GM18951 (cell line): Measurements from ENCODE around the gene HDAC9.
"Not testable (repeated sequence)": the region's sequence is repeated elsewhere in the genome, so short reads cannot be mapped to it uniquely, and the experiment has no call there.

ENCODE experiments used
- POLR2A ChIP-seq: IDR thresholded peaks from 4 replicates; pipeline ENCODE4 v1.6.1; 2011; ENCODE audit warnings: mild to moderate bottlenecking; ENCODE audit not compliant: insufficient read length, insufficient read depth; ENCODE audit errors: extremely low read depth
- in situ Hi-C: fragments of 300-500 bp; cut with MboI; formaldehyde crosslinking; loops from one replicate; pipeline ENCODE4 v1.12.0; 2022; ENCODE audit warnings: low sequenced_read_pairs, mixed read lengths, inconsistent platforms; ENCODE audit not compliant: unreplicated experiment

HDAC9 gene

DNA sequence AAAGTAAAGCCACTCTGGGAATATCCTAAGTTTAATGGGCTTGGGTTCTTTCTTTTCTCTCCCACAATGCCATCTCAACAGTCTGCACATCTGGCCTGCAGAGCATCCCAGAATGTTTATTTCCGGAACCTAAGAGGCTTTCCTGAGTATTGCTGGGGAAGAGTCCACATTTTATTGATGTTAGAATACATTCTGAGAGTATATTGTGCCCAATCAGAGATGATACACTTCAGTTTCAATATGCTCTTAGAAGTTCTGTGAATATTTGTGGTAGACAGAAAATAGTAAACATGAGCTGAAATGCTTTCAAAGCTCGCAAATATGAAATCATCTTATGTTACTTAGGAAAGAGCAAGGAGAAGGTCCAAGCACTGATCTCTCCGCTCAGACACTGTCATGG is 421.3 kb downstream of the HDAC9 start:
- in situ Hi-C loops, result no loop called here
- TF ChIP-seq POLR2A, result no peak

DNA sequence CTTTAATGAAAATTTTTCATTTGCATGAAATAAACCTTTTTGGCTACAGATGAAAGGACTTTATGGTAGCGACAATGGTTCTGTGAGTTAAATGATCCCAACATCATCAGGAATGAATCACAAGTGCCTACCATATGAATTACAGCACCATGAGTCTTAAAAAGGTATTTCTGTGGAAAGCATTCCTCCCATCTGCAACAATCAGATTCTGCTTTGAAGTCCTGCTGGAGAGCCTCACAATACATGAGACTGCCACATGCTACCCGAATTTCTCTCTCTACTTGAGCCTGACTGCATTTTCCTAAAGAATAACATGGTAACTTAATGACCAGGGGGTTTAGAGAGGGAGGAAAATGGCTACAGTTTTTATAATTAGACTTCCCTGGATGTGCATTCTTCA is 431.6 kb downstream of the HDAC9 start:
- TF ChIP-seq POLR2A, result no peak
- in situ Hi-C loops, result no loop called here

- no peak for TF ChIP-seq POLR2A
- in situ Hi-C loops, result no loop called here
Measured at GRCh38 chr7:18936265-18936664, 440.7 kb downstream of the HDAC9 start.

GRCh38 chr7:18939771-18940592 is 444.4 kb downstream of the HDAC9 start:
- in situ Hi-C loops, result no loop called here
- TF ChIP-seq POLR2A, result no peak

- in situ Hi-C loops, result no loop called here
- TF ChIP-seq POLR2A, result no peak
Measured at GRCh38 chr7:18940593-18941134, 445.1 kb downstream of the HDAC9 start.

DNA sequence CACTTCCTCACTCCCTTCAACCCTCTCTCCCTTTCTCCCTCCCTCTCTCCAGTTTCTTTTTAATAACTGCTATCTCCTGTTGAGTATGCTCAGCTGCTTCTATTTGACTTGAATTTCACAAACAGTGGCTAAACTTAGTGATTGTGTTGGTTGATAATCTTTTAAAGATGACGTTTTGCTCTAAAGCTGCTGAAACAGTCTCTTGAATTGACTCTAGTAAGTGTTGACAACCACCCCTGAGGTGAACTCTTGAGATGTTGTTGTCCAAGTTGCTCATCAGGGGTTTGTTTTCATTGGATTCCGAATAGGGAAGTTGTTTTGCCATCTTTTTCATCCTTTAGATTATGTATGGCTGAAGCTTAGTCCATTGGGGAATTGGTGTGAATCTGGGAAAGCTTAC is 445.7 kb downstream of the HDAC9 start:
- no peak for TF ChIP-seq POLR2A
- in situ Hi-C loops, result no loop called here

DNA sequence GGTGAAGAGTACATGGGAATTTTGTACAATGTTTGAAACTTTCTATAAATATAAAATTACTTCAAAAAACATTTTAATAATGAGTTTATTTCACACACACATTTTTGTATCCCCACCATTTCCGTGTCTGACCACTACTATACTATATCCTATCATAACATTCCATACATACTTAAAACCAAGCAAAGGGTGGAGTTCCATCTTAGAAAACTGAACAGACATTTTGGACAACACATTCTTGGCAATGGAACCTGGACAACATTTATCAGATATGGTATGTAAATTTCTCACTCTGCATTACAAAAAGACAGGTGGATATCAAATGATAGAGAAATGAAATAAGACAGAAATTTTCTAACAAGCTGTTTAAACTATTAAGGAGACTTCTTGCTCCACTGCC is 453.0 kb downstream of the HDAC9 start:
- in situ Hi-C loops, result no loop called here
- no peak for TF ChIP-seq POLR2A

- TF ChIP-seq POLR2A, result no peak
- in situ Hi-C loops, result no loop called here
Measured at GRCh38 chr7:18952846-18953245, 457.3 kb downstream of the HDAC9 start.

DNA sequence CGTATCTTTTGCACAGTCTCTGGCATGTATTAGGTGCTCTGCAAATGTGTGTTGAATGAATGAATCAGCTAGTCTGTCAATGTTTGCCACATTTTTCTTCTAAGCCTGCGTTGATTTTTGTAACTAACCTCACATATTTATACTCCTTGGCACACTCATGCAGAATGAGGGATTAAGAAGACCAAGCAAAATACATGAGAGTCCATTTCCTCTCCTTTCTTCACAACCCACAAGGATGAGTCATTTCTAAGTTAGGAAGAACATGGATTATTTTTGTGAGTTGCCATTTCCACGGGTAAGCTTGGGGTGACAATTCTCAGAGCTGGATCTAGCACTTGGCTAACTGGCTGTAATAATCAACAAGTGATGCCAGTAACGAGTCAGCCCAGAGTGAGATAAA is 463.1 kb downstream of the HDAC9 start:
- TF ChIP-seq POLR2A, result no peak
- in situ Hi-C loops, result no loop called here

- no peak for TF ChIP-seq POLR2A
- in situ Hi-C loops, result no loop called here
Measured at GRCh38 chr7:18960725-18961124, 465.2 kb downstream of the HDAC9 start.

DNA sequence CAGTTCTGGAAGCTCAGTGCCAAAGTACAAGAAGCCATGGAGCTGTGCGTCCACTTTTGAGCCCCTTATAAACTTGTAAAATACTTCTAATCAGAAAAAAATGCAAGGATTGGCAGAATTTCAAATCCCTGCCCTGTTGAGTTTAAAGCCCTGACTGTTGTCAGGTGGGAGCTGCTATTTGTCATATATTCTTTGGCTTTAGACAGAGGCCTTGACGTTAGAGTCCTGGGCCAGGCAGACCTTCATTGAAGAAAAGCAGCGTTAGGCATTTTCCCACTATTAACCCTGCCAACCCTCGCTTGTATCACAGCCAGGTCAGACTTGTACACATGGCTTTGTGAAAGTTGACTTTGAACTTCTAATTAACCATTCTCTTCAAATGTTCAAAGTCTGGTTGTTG is 466.5 kb downstream of the HDAC9 start:
- no peak for TF ChIP-seq POLR2A
- in situ Hi-C loops, result no loop called here

- no peak for TF ChIP-seq POLR2A
- in situ Hi-C loops, result no loop called here
Measured at GRCh38 chr7:18965657-18966056, 470.1 kb downstream of the HDAC9 start.

DNA sequence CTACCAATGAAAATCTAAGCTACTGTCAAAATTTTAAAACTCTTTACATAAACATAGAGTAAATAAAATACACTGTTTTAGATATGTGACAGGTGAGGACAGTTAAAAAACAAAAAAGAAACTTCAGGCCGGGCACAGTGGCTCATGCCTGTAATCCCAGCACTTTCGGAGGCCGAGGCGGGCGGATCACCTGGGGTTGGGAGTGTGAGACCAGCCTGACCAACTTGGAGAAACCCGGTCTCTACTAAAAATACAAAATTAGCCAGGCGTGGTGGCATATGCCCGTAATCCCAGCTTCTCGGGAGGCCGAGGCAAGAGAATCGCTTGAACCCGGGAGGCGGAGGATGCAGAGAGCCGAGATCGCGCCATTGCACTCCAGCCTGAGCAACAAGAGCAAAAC is 472.2 kb downstream of the HDAC9 start:
- in situ Hi-C loops, result not testable (repeated sequence)

DNA sequence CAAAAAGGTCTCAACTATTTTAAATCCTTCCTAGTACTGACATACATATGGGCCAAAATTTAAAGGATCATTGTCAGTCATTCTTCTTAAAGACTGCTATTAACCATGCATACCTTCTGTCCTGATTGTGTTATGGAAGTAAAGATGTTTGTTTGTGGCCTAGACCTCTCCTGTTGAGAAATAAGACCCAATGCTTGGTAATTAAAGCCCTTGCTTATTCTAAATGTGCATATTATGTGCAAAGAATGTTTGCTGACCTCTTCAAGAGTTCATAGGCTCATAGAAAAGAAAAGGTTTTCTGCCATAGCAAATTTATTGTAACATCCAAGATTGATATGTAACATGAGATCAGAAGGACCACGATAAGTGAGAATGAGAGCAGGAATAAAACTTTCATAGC is 476.3 kb downstream of the HDAC9 start:
- no peak for TF ChIP-seq POLR2A
- in situ Hi-C loops, result no loop called here

DNA sequence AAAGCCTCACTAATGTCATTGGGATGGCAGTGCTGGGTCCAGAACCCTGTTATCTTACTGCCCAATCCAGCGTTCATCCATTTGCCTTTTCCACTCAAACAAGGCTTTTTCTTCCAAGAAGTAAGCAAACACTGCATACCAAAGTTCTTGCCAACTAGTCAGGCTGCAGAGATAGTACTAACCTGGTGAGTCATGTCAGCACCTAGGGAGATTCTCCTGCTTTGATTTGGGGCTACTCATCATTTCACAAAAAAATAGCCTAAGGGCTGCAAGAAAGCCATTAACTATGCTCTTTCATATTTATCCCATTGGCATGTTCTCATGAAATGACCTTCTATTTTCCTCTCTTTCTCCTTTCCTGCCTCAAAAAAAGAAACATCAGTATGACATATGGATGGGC is 479.3 kb downstream of the HDAC9 start:
- TF ChIP-seq POLR2A, result no peak
- in situ Hi-C loops, result no loop called here

GRCh38 chr7:18975276-18975675 is 479.7 kb downstream of the HDAC9 start:
- no peak for TF ChIP-seq POLR2A
- in situ Hi-C loops, result no loop called here
